IMR-90 (cell line): ENCODE measurements around the gene OR6P1. TPM values are rescaled to one million over a fixed set of nuclear protein-coding genes. Genes with fewer than 3 reads are reported as not detected.

ENCODE experiments used
- ATAC-seq: fragments of 200-7000 bp; cut with Tn5 transposase; 2 replicates; pipeline ENCODE4 v1.9.1; 2020; ENCODE audit warnings: low read depth, mild to moderate bottlenecking, moderate library complexity
- BruUV-seq: library from RNA; stranded (reverse); fragments of 400-500 nt; replicated peaks from 2 replicates; lab custom pipeline; 2021; lab: Mats Ljungman, UMichigan
- CTCF ChIA-PET: fragments of 300-600 bp; formaldehyde crosslinking; extraction: SDS; loops from one replicate; lab custom pipeline; 2021; ENCODE audit warnings: antibody characterized with exemption; lab: Yijun Ruan, JAX
- POLR2A ChIA-PET: fragments of 300-600 bp; sonication (Branson Sonifier 250); formaldehyde crosslinking; loops from one replicate; lab custom pipeline; 2022; ENCODE audit warnings: antibody characterized with exemption; ENCODE audit not compliant: unreplicated experiment; lab: Charles Lee
- DNase-seq: peaks from one replicate; pipeline ENCODE4 v3.0.0; 2013
- H2AFZ ChIP-seq: replicated peaks from 2 replicates; pipeline ENCODE3; 2013; ENCODE audit warnings: low read length, mild to moderate bottlenecking; ENCODE audit not compliant: poor library complexity
- H2AK5ac ChIP-seq: 2 replicates; pipeline ENCODE4 v1.6.1; 2013; ENCODE audit warnings: low read depth, low read length, inconsistent platforms
- H2AK9ac ChIP-seq: replicated peaks from 2 replicates; pipeline ENCODE3; 2013; ENCODE audit warnings: mild to moderate bottlenecking, low read depth, low read length, moderate library complexity; ENCODE audit not compliant: poor library complexity
- H2BK120ac ChIP-seq: 2 replicates; pipeline ENCODE4 v1.6.1; 2013; ENCODE audit warnings: low read depth, low read length, inconsistent platforms
- H2BK15ac ChIP-seq: 3 replicates; pipeline ENCODE4 v1.6.1; 2013; ENCODE audit warnings: low read depth, low read length, inconsistent platforms
- H2BK20ac ChIP-seq: 2 replicates; pipeline ENCODE4 v1.6.1; 2013; ENCODE audit warnings: low read depth, mild to moderate bottlenecking, inconsistent platforms, low read length, moderate library complexity
- H2BK5ac ChIP-seq: 2 replicates; pipeline ENCODE4 v1.6.1; 2013; ENCODE audit warnings: mild to moderate bottlenecking, low read depth, low read length, inconsistent platforms; ENCODE audit not compliant: poor library complexity, severe bottlenecking
- H3K14ac ChIP-seq: replicated peaks from 2 replicates; pipeline ENCODE4 v1.6.1; 2013; ENCODE audit warnings: low read depth, low read length, inconsistent platforms
- H3K18ac ChIP-seq: 2 replicates; pipeline ENCODE4 v1.6.1; 2013; ENCODE audit warnings: low read depth, low read length, control low read depth
- H3K23ac ChIP-seq: 2 replicates; pipeline ENCODE4 v1.6.1; 2013; ENCODE audit warnings: low read depth, low read length, inconsistent platforms
- H3K27ac ChIP-seq: 2 replicates; pipeline ENCODE4 v1.5.1; 2013; ENCODE audit warnings: mild to moderate bottlenecking, control low read depth, low read length; ENCODE audit not compliant: insufficient read depth
- H3K27me3 ChIP-seq: 2 replicates; pipeline ENCODE4 v1.6.1; 2013; ENCODE audit warnings: low read length; ENCODE audit not compliant: control insufficient read depth, insufficient read depth
- H3K36me3 ChIP-seq: 2 replicates; pipeline ENCODE4 v1.6.1; 2013; ENCODE audit warnings: low read length, mixed read lengths; ENCODE audit not compliant: control insufficient read depth, insufficient read depth
- H3K4ac ChIP-seq: 2 replicates; pipeline ENCODE4 v1.6.1; 2013; ENCODE audit warnings: low read depth, low read length, inconsistent platforms
- H3K4me1 ChIP-seq: 2 replicates; pipeline ENCODE4 v1.6.1; 2013; ENCODE audit warnings: low read length, mixed read lengths; ENCODE audit not compliant: control insufficient read depth, insufficient read depth
- H3K4me2 ChIP-seq: 2 replicates; pipeline ENCODE4 v1.6.1; 2013; ENCODE audit warnings: low read depth, mild to moderate bottlenecking, control low read depth, low read length, moderate library complexity
- H3K4me3 ChIP-seq: 2 replicates; pipeline ENCODE4 v1.5.1; 2013; ENCODE audit warnings: low read depth, mild to moderate bottlenecking, control low read depth, low read length, moderate library complexity; ENCODE audit not compliant: insufficient read depth
- H3K56ac ChIP-seq: 2 replicates; pipeline ENCODE4 v1.6.1; 2013; ENCODE audit warnings: low read length, inconsistent platforms; ENCODE audit not compliant: insufficient read depth; ENCODE audit errors: extremely low read depth
- H3K79me1 ChIP-seq, 2 experiments: 2 replicates each; pipeline ENCODE4 v1.6.1; 2013; ENCODE audit warnings: low read length in 2 of 2, inconsistent platforms in 1 of 2, low read depth in 1 of 2
- H3K9ac ChIP-seq: 2 replicates; pipeline ENCODE4 v1.6.1; 2013; ENCODE audit warnings: low read depth, low read length, control low read depth
- H3K9me1 ChIP-seq: 2 replicates; pipeline ENCODE4 v1.6.1; 2013; ENCODE audit warnings: low read length, inconsistent platforms; ENCODE audit not compliant: insufficient read depth
- H3K9me3 ChIP-seq: 2 replicates; pipeline ENCODE4 v1.6.1; 2013; ENCODE audit warnings: low read length; ENCODE audit not compliant: control insufficient read depth, insufficient read depth
- H4K20me1 ChIP-seq: 2 replicates; pipeline ENCODE4 v1.6.1; 2013; ENCODE audit warnings: low read length, inconsistent platforms; ENCODE audit not compliant: insufficient read depth
- H4K5ac ChIP-seq: 2 replicates; pipeline ENCODE4 v1.6.1; 2013; ENCODE audit warnings: mild to moderate bottlenecking, low read depth, low read length, control low read depth
- H4K8ac ChIP-seq, 2 experiments: 2 replicates each; pipeline ENCODE4 v1.6.1; 2013; ENCODE audit warnings: low read depth in 2 of 2, low read length in 2 of 2, control low read depth in 1 of 2, inconsistent platforms in 1 of 2
- H4K91ac ChIP-seq: 2 replicates; pipeline ENCODE4 v1.6.1; 2013; ENCODE audit warnings: low read depth, low read length, inconsistent platforms; ENCODE audit not compliant: insufficient read depth
- BHLHE40 ChIP-seq: fragments of 150-350 bp; IDR thresholded peaks from 2 replicates; pipeline ENCODE4 v1.6.1; 2016; ENCODE audit warnings: mild to moderate bottlenecking, low read depth, low read length
- ELK1 ChIP-seq: fragments of 150-350 bp; IDR thresholded peaks from 2 replicates; pipeline ENCODE4 v1.6.1; 2016; ENCODE audit warnings: low read depth, mild to moderate bottlenecking, low read length, moderate library complexity, borderline replicate concordance
- FOS ChIP-seq: fragments of 150-350 bp; IDR thresholded peaks from 2 replicates; pipeline ENCODE4 v1.6.1; 2016; ENCODE audit warnings: low read depth, low read length
- MXI1 ChIP-seq: IDR thresholded peaks from 2 replicates; pipeline ENCODE4 v1.6.1; 2012; ENCODE audit warnings: low read depth, mild to moderate bottlenecking, low read length, moderate library complexity, borderline replicate concordance
- RAD21 ChIP-seq: IDR thresholded peaks from 2 replicates; pipeline ENCODE4 v1.6.1; 2012; ENCODE audit warnings: low read length, improper control_type of control experiment
- SMC3 ChIP-seq: fragments of 150-350 bp; IDR thresholded peaks from 2 replicates; pipeline ENCODE4 v1.6.1; 2016; ENCODE audit warnings: low read depth, mild to moderate bottlenecking, antibody characterized with exemption, low read length, moderate library complexity
- WGBS, 2 experiments: methylation state at CpG; one replicate each; pipeline versions ENCODE4 v1.1.5 to v1.1.7; 2013; ENCODE audit warnings: missing lambda C conversion rate in 2 of 2; ENCODE audit not compliant: insufficient read length in 1 of 2; ENCODE audit errors: extremely low coverage in 2 of 2; 5-methylcytosine and 5-hydroxymethylcytosine counted together
- dilution Hi-C: fragments of 300-500 bp; cut with HindIII; formaldehyde crosslinking; loops from one replicate; pipeline ENCODE4 v1.14.3; 2018; ENCODE audit warnings: low sequenced_read_pairs; ENCODE audit not compliant: unreplicated experiment
- in situ Hi-C: fragments of 300-500 bp; cut with MboI; formaldehyde crosslinking; loops from 3 replicates; pipeline ENCODE4 v1.14.3; 2019; ENCODE audit warnings: low sequenced_read_pairs, inconsistent platforms, mixed read lengths
- intact Hi-C: fragments of 100-400 bp; cut with micrococcal nuclease; formaldehyde crosslinking; loops from 2 replicates; pipeline ENCODE4 v1.10.0; 2022
- polyA plus RNA-seq, 3 experiments: library from polyadenylated mRNA; depleted of rRNA; stranded (reverse); fragments of >200 nt; gene quantifications; 2 replicates each; pipeline ENCODE4 v1.2.3, GENCODE V29; 2012; ENCODE audit warnings: low replicate concordance in 1 of 3
- total RNA-seq: library from RNA; depleted of rRNA; stranded (reverse); fragments of >200 nt; gene quantifications from 2 replicates; pipeline ENCODE4 v1.2.3, GENCODE V29; 2012
- TF ChIP-seq, protein P1 (sequence below): conservative IDR thresholded peaks from 2 replicates; pipeline ENCODE4 v1.5.1; 2012; ENCODE audit warnings: mild to moderate bottlenecking, low read depth, low read length, improper control_type of control experiment

The OR6P1 gene
- total and polyA plus RNA-seq, 2 of the 4 experiments (the other 2 are of a cell fraction), result not detected

DNA sequence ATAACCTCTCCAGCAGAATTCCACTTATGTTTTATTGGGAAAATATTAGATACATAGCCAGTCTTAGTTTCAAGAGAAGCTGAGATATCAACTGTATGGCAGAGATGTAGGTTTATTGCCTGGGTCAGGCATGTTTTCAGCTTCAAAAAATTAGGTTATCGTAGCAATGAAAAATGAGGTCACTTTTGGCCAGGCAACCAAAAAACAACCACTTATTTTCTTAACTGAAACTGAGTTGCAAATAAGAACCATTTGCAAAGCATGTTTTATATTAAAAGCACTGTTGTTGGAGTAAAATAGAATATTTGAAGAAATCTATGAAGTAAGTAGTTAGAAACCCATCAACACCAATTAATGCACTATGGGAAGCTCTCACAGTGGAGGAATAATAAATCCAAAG, 10.7 kb downstream of the OR6P1 start:
- no CpG with 5 or more reads among the region's 1 CpG for WGBS, 2 experiments
- no peaks in the 10 kb centered on the region for H3K4me1 ChIP-seq
- H3K23ac ChIP-seq, result no peak overlapping the region
- TF ChIP-seq SMC3 (no peak), BHLHE40 (no peak), RAD21 (no peak), ELK1 (no peak), MXI1 (no peak), FOS (no peak)
- TF ChIP-seq, protein P1, sequence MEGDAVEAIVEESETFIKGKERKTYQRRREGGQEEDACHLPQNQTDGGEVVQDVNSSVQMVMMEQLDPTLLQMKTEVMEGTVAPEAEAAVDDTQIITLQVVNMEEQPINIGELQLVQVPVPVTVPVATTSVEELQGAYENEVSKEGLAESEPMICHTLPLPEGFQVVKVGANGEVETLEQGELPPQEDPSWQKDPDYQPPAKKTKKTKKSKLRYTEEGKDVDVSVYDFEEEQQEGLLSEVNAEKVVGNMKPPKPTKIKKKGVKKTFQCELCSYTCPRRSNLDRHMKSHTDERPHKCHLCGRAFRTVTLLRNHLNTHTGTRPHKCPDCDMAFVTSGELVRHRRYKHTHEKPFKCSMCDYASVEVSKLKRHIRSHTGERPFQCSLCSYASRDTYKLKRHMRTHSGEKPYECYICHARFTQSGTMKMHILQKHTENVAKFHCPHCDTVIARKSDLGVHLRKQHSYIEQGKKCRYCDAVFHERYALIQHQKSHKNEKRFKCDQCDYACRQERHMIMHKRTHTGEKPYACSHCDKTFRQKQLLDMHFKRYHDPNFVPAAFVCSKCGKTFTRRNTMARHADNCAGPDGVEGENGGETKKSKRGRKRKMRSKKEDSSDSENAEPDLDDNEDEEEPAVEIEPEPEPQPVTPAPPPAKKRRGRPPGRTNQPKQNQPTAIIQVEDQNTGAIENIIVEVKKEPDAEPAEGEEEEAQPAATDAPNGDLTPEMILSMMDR, result no peak
- H3K27me3 ChIP-seq, result no peaks in the 10 kb centered on the region
- ATAC-seq (no peak), DNase-seq (no peak)
- H3K27ac ChIP-seq, result no peak overlapping the region
- no peak overlapping the region for H2AFZ ChIP-seq
- no peak overlapping the region for H3K4ac ChIP-seq
- H4K8ac ChIP-seq, result no peak overlapping the region
- H3K9ac ChIP-seq, result no peak overlapping the region
- no TSS peak for BruUV-seq
- intact Hi-C loops, result no loop called here
- H2AK5ac ChIP-seq, result no peak overlapping the region
- no peak overlapping the region for H2BK15ac ChIP-seq
- no peaks in the 10 kb centered on the region for H4K20me1 ChIP-seq
- H2BK5ac ChIP-seq, result no peak overlapping the region
- ChIA-PET POLR2A (no interaction called here), CTCF (no interaction called here)
- H2AK9ac ChIP-seq, result no peak overlapping the region
- no peak overlapping the region for H3K4me3 ChIP-seq
- H2BK120ac ChIP-seq, result no peak overlapping the region
- 0 out of 2 replicates have a peak, but pooled peaks cover 2% of the 10 kb centered on the region for H3K9me3 ChIP-seq
- H3K18ac ChIP-seq, result no peak overlapping the region
- in situ Hi-C loops, result no loop called here
- no peaks in the 10 kb centered on the region for H3K79me1 ChIP-seq
- H3K14ac ChIP-seq, result no peak overlapping the region
- H3K56ac ChIP-seq, result no peak overlapping the region
- no peak overlapping the region for H2BK20ac ChIP-seq
- H4K5ac ChIP-seq, result no peak overlapping the region
- no peak overlapping the region for H3K4me2 ChIP-seq
- dilution Hi-C loops, result no loop called here
- no peaks in the 10 kb centered on the region for H3K9me1 ChIP-seq
- no peaks in the 10 kb centered on the region for H3K36me3 ChIP-seq
- no peak overlapping the region for H4K91ac ChIP-seq
